ENCODE results near the gene TREH.
"Not testable (repeated sequence)": the region's sequence is repeated elsewhere in the genome, so short reads cannot be mapped to it uniquely, and the experiment has no call there.

TREH gene, protein sequence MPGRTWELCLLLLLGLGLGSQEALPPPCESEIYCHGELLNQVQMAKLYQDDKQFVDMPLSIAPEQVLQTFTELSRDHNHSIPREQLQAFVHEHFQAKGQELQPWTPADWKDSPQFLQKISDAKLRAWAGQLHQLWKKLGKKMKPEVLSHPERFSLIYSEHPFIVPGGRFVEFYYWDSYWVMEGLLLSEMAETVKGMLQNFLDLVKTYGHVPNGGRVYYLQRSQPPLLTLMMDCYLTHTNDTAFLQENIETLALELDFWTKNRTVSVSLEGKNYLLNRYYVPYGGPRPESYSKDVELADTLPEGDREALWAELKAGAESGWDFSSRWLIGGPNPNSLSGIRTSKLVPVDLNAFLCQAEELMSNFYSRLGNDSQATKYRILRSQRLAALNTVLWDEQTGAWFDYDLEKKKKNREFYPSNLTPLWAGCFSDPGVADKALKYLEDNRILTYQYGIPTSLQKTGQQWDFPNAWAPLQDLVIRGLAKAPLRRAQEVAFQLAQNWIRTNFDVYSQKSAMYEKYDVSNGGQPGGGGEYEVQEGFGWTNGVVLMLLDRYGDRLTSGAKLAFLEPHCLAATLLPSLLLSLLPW

GRCh38 chr11:118679483-118679882 lies at the start of gene TREH:
Gene TREH, minus strand, starts transcription at chr11:118679650. Its CDS starts 23 bp downstream, at chr11:118679627.
- Mint-ChIP-seq H3K4me3 (no peak within 1 kb of the TSS), H3K4me1 (no peaks in the 10 kb centered on the region), H3K27ac (peak within 1 kb of the TSS; percentile 51), H3K36me3 (no peaks in the 10 kb centered on the region), H3K9me3 (no peaks in the 10 kb centered on the region)
- ATAC-seq, result peak; percentile 11
- no peak for DNase-seq (ENCODE audit: low spot score in 2 of 2)

DNA sequence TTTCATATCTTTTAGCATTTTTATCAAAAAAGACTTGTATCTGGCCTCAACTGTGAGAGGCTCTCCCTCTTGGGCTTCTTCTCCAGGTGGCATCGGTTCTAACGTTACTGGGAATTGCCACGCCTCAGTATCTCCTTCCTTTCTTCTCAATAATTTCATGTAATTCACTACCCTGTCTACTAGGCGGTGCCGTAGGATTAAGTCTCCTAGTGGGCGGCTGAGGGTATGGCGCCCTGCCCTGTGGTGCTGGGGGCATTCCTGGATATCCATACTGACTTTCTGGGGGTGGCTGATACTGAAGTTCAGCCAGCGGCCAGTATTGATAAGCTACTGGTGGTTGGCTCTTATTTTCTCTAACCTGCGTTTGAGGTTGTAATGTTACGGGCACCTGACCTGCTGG lies 48.7 kb upstream of the TREH start:
- DNase-seq (ENCODE audit: low spot score in 2 of 2); ATAC-seq; H3K4me3 Mint-ChIP-seq; H3K4me1 Mint-ChIP-seq; H3K27ac Mint-ChIP-seq; H3K36me3 Mint-ChIP-seq; H3K9me3 Mint-ChIP-seq: not testable (repeated sequence)

DNA sequence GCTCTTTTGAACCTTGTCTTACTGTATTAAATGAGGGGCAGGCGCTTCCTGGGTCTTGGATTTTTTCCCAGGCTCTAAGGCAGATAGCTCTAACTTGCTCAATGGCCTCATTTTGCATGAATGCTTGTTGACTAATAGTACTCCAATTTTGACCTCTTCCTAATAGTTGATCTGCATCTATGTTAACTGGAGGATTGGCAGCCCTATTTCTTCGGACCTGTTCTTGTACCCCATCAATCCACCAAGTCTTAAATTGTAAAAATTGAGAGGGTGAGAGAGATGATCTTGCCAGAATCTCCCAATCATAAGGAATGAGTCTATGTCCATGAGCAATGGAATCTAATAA lies 48.2 kb upstream of the TREH start:
- not testable (repeated sequence) for ATAC-seq, H3K4me3 Mint-ChIP-seq

GRCh38 chr11:118727001-118727720 lies 47.7 kb upstream of the TREH start:
- not testable (repeated sequence) for H3K4me1 Mint-ChIP-seq; H3K4me3 Mint-ChIP-seq; H3K27ac Mint-ChIP-seq; DNase-seq (ENCODE audit: low spot score in 2 of 2); ATAC-seq; H3K9me3 Mint-ChIP-seq; H3K36me3 Mint-ChIP-seq

More for the DNA sequence above, 48.2 kb upstream of the TREH start:
- not testable (repeated sequence) for H3K27ac Mint-ChIP-seq; H3K9me3 Mint-ChIP-seq; H3K4me1 Mint-ChIP-seq; DNase-seq (ENCODE audit: low spot score in 2 of 2); H3K36me3 Mint-ChIP-seq

- not testable (repeated sequence) for H3K27ac Mint-ChIP-seq; H3K4me1 Mint-ChIP-seq; H3K36me3 Mint-ChIP-seq; H3K4me3 Mint-ChIP-seq; H3K9me3 Mint-ChIP-seq; DNase-seq (ENCODE audit: low spot score in 2 of 2); ATAC-seq
Measured at GRCh38 chr11:118721478-118722015, 42.1 kb upstream of the TREH start.

GRCh38 chr11:118720740-118721139 lies 41.3 kb upstream of the TREH start:
- DNase-seq (ENCODE audit: low spot score in 2 of 2); H3K27ac Mint-ChIP-seq; H3K9me3 Mint-ChIP-seq; ATAC-seq; H3K4me1 Mint-ChIP-seq; H3K4me3 Mint-ChIP-seq; H3K36me3 Mint-ChIP-seq: not testable (repeated sequence)

DNA sequence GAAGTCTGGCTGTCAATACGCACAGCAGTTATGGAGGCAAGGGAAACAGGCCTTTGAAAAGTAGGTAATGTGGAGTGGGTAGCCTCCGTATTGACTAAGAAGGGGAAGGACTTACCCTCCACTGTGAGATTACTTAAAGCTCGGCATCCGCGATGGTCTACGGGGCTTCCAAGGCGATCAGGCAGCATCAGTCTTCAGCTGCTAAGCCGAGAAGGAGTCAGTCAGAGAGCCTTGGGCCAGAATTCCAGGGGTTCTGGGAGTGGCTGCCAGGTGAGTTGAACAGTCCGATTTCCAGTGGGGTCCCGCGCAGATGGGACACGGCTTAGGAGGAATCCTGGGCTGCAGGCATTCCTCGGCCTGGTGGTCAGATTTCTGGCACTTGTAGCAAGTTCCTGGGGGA lies 40.6 kb upstream of the TREH start:
- DNase-seq (ENCODE audit: low spot score in 2 of 2); H3K27ac Mint-ChIP-seq; H3K36me3 Mint-ChIP-seq: not testable (repeated sequence)

GRCh38 chr11:118718562-118718961 lies 39.1 kb upstream of the TREH start:
- H3K4me3 Mint-ChIP-seq; DNase-seq (ENCODE audit: low spot score in 2 of 2); ATAC-seq; H3K27ac Mint-ChIP-seq; H3K9me3 Mint-ChIP-seq; H3K4me1 Mint-ChIP-seq; H3K36me3 Mint-ChIP-seq: not testable (repeated sequence)

More for the DNA sequence above, 40.6 kb upstream of the TREH start:
- not testable (repeated sequence) for H3K9me3 Mint-ChIP-seq, ATAC-seq, H3K4me3 Mint-ChIP-seq, H3K4me1 Mint-ChIP-seq

- not testable (repeated sequence) for H3K36me3 Mint-ChIP-seq; H3K27ac Mint-ChIP-seq; H3K4me1 Mint-ChIP-seq; H3K9me3 Mint-ChIP-seq; H3K4me3 Mint-ChIP-seq; ATAC-seq; DNase-seq (ENCODE audit: low spot score in 2 of 2)
Measured at GRCh38 chr11:118717733-118718132, 38.3 kb upstream of the TREH start.

DNA sequence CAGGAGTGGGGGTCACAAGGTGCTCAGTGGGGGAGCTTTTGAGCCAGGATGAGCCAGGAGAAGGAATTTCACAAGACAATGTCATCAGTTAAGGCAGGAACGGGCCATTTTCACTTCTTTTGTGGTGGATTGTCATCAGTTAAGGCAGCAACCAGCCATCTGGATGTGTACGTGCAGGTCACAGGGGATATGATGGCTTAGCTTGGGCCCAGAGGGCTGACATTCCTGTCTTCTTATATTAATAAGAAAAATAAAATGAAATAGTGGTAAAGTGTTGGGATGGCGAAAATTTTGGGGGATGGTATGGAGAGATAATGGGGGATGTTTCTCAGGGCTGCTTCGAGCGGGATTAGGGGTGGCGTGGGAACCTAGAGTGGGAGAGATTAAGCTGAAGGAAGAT lies 37.8 kb upstream of the TREH start:
- not testable (repeated sequence) for H3K4me3 Mint-ChIP-seq; H3K4me1 Mint-ChIP-seq; H3K27ac Mint-ChIP-seq; DNase-seq (ENCODE audit: low spot score in 2 of 2); H3K36me3 Mint-ChIP-seq; H3K9me3 Mint-ChIP-seq; ATAC-seq

DNA sequence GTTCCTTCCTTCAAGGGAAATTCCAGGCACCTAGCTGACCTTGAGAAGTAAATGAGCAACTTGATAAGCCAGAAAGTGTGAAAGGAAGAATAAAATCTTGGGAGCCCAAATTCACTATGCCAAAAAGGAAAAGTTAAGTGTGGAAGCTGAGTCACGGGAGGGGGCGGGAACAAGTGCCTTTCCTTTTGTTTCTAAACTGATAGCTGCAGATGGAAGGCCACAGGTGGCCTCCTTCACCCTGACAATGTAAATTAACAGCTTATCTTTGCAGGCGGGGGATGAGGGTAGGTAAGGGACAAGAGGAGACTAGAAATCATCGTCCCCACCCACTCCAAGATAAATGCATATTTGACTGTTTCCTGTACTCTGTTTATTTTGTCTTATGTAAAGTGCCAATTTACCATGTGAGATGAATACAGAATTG lies 36.4 kb upstream of the TREH start:
- no peaks in the 10 kb centered on the region for H3K9me3 Mint-ChIP-seq
- no peak overlapping the region for H3K4me3 Mint-ChIP-seq
- no peaks in the 10 kb centered on the region for H3K36me3 Mint-ChIP-seq
- ATAC-seq (no peak), DNase-seq (ENCODE audit: low spot score in 2 of 2) (no peak)
- no peak overlapping the region for H3K27ac Mint-ChIP-seq
- peaks cover 6% of the 10 kb centered on the region for H3K4me1 Mint-ChIP-seq

GRCh38 chr11:118715245-118715831 lies 35.9 kb upstream of the TREH start:
- H3K4me3 Mint-ChIP-seq, result no peak overlapping the region
- H3K4me1 Mint-ChIP-seq, result peaks cover 4% of the 10 kb centered on the region
- ATAC-seq, result no peak
- no peak for DNase-seq (ENCODE audit: low spot score in 2 of 2)
- H3K27ac Mint-ChIP-seq, result no peak overlapping the region
- H3K36me3 Mint-ChIP-seq, result no peaks in the 10 kb centered on the region
- no peaks in the 10 kb centered on the region for H3K9me3 Mint-ChIP-seq

DNA sequence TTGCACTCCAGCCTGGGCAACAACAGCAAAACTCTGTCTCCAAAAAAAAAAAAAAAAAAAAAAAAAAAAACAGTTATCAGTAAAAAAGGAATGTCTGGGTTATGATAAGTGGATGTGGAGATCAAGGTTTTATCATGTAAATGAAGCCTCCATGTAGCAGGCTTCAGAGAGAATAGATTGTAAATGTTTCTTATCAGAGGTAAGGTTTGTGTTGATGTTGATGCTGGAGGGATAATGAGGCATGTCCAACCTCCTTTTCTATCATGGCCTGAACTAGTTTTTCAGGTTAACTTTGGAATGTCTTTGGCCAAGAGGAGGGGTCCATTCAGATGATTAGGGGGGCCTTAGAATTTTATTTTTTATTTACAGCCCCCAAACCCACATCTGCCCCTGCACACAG lies 35.4 kb upstream of the TREH start:
- Mint-ChIP-seq H3K9me3 (no peaks in the 10 kb centered on the region), H3K4me3 (no peak overlapping the region), H3K36me3 (no peaks in the 10 kb centered on the region), H3K27ac (no peak overlapping the region), H3K4me1 (no peaks in the 10 kb centered on the region)
- no peak for ATAC-seq
- no peak for DNase-seq (ENCODE audit: low spot score in 2 of 2)

GRCh38 chr11:118714416-118714815 lies 35.0 kb upstream of the TREH start:
- not testable (repeated sequence) for H3K4me3 Mint-ChIP-seq; H3K27ac Mint-ChIP-seq; ATAC-seq; DNase-seq (ENCODE audit: low spot score in 2 of 2); H3K36me3 Mint-ChIP-seq; H3K9me3 Mint-ChIP-seq; H3K4me1 Mint-ChIP-seq

- Mint-ChIP-seq H3K27ac (no peak overlapping the region), H3K4me1 (peaks cover 19% of the 10 kb centered on the region), H3K9me3 (no peaks in the 10 kb centered on the region), H3K4me3 (no peak overlapping the region), H3K36me3 (no peaks in the 10 kb centered on the region)
- no peak for DNase-seq (ENCODE audit: low spot score in 2 of 2)
- no peak for ATAC-seq
Measured at GRCh38 chr11:118708296-118708695, 28.8 kb upstream of the TREH start.
